ENCODE results near the gene SPANXN4.

Gene SPANXN4

DNA sequence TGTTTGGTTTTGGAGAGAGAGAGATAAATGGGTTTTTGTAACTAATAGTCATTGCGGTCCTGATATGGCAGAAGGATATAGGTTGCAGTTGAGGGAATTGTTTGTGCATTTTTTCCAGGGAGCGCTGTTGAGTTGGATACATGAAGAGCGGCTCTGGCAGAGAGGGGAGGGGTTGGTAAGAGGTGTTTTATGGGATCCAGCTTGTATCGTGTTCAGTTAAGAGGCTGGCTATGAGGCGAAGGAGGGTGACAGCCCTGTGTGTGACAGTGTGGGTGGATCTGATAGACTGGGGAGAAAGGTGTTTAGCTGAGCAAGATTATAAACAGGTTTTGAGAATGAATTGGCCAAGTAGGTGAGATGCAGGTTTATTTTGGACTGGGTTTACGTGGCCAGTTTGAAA, 1.5 kb downstream of the SPANXN4 start:
- Histone ChIP-seq H3K79me2 (ENCODE audit: insufficient read depth, low read length) (no peaks in the 10 kb centered on the region), H2AFZ (ENCODE audit: low read depth, low read length, severe bottlenecking) (no peak overlapping the region), H3K9me3 (ENCODE audit: insufficient read depth, low read length) (no peaks in the 10 kb centered on the region), H3F3A (ENCODE audit: insufficient read depth) (no peaks in the 10 kb centered on the region), H3K36me3 (ENCODE audit: low read length) (no peaks in the 10 kb centered on the region), H4K20me1 (ENCODE audit: low read depth, low read length) (no peaks in the 10 kb centered on the region), H3K4me3 (ENCODE audit: insufficient read depth, low read length, poor library complexity, severe bottlenecking) (no peak overlapping the region), H3K9ac (ENCODE audit: low read length) (no peak overlapping the region), H3K9me2 (replicated peaks; ENCODE audit: insufficient read depth, low read length) (no peaks in the 10 kb centered on the region), H3K27me3 (ENCODE audit: low read length) (no peaks in the 10 kb centered on the region), H3K4me2 (ENCODE audit: low read depth, low read length, poor library complexity, severe bottlenecking) (no peak overlapping the region), H3K27ac (ENCODE audit: low read depth, low read length) (no peak overlapping the region)
- no peak for TF ChIP-seq EZH2phosphoT487 (conservative IDR thresholded peaks at IDR 0.05; ENCODE audit: low read length)

GRCh38 chrX:143047511-143047910, 21.8 kb downstream of the SPANXN4 start:
- Histone ChIP-seq H3K36me3 (ENCODE audit: low read length) (no peaks in the 10 kb centered on the region), H2AFZ (ENCODE audit: low read depth, low read length, severe bottlenecking) (no peak overlapping the region), H3K9ac (ENCODE audit: low read length) (no peak overlapping the region), H3K27ac (ENCODE audit: low read depth, low read length) (no peak overlapping the region), H3K9me3 (ENCODE audit: insufficient read depth, low read length) (no peaks in the 10 kb centered on the region), H3K4me2 (ENCODE audit: low read depth, low read length, poor library complexity, severe bottlenecking) (no peak overlapping the region), H3K79me2 (ENCODE audit: insufficient read depth, low read length) (no peaks in the 10 kb centered on the region), H3K4me3 (ENCODE audit: insufficient read depth, low read length, poor library complexity, severe bottlenecking) (no peak overlapping the region), H3K27me3 (ENCODE audit: low read length) (no peaks in the 10 kb centered on the region), H4K20me1 (ENCODE audit: low read depth, low read length) (no peaks in the 10 kb centered on the region), H3F3A (ENCODE audit: insufficient read depth) (no peaks in the 10 kb centered on the region), H3K9me2 (replicated peaks; ENCODE audit: insufficient read depth, low read length) (no peaks in the 10 kb centered on the region)
- TF ChIP-seq CTCF (IDR thresholded peaks at IDR 0.05; ENCODE audit: insufficient read depth, low read length, poor library complexity, severe bottlenecking) (no peak), EZH2phosphoT487 (conservative IDR thresholded peaks at IDR 0.05; ENCODE audit: low read length) (no peak)

DNA sequence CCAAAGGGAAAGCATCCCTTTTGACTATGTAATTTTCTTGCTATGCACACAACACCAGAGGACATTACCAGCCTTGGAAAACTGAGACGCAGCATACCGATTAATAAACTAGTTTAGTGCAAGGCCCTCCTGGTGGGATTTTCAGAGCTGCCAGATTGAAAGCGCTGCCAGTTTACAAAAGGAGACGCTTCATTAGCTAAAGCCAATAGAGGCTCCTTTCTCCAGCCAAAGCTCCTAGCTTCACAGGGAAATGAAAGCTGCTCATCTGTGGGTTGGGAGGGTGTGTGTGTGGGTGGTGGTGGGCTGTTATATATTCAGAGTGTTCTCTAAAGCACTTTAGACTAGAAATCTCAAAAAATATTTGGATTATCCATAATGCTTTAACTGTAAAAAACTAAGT, 32.4 kb downstream of the SPANXN4 start:
- no peaks in the 10 kb centered on the region for H3K79me2 ChIP-seq (ENCODE audit: insufficient read depth, low read length)
- TF ChIP-seq CTCF (IDR thresholded peaks at IDR 0.05; ENCODE audit: insufficient read depth, low read length, poor library complexity, severe bottlenecking): no peak
- no peak for TF ChIP-seq EZH2phosphoT487 (conservative IDR thresholded peaks at IDR 0.05; ENCODE audit: low read length)
- H3K4me2 ChIP-seq (ENCODE audit: low read depth, low read length, poor library complexity, severe bottlenecking): no peak overlapping the region
- H3K27ac ChIP-seq (ENCODE audit: low read depth, low read length): no peak overlapping the region
- no peaks in the 10 kb centered on the region for H4K20me1 ChIP-seq (ENCODE audit: low read depth, low read length)
- H3K27me3 ChIP-seq (ENCODE audit: low read length): no peaks in the 10 kb centered on the region
- H3K4me3 ChIP-seq (ENCODE audit: insufficient read depth, low read length, poor library complexity, severe bottlenecking): no peak overlapping the region
- no peak overlapping the region for H2AFZ ChIP-seq (ENCODE audit: low read depth, low read length, severe bottlenecking)
- H3K9me3 ChIP-seq (ENCODE audit: insufficient read depth, low read length): no peaks in the 10 kb centered on the region
- H3F3A ChIP-seq (ENCODE audit: insufficient read depth): no peaks in the 10 kb centered on the region
- no peaks in the 10 kb centered on the region for H3K9me2 ChIP-seq (replicated peaks; ENCODE audit: insufficient read depth, low read length)
- no peak overlapping the region for H3K9ac ChIP-seq (ENCODE audit: low read length)
- H3K36me3 ChIP-seq (ENCODE audit: low read length): no peaks in the 10 kb centered on the region

DNA sequence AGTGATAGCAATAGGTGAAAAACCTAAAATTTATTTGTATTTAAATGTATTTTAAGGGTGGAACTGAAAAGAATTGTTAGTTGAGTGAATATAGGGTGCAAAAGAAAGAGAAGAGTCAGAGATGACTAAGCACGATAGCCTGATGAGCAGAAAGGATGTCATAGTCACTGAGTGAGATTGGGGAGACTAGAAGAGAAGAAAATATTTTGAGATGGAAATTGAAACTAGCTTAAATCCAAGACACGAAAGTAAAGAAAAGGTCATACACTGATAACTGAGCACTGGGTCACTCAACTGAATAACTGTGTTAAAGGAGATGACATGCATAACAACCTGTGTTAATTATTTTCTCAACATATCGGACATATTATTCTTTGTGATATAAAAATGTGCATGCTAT, 55.5 kb downstream of the SPANXN4 start:
- H2AFZ ChIP-seq (ENCODE audit: low read depth, low read length, severe bottlenecking): no peak overlapping the region
- no peaks in the 10 kb centered on the region for H3F3A ChIP-seq (ENCODE audit: insufficient read depth)
- no peak overlapping the region for H3K4me2 ChIP-seq (ENCODE audit: low read depth, low read length, poor library complexity, severe bottlenecking)
- TF ChIP-seq EZH2phosphoT487 (conservative IDR thresholded peaks at IDR 0.05; ENCODE audit: low read length): no peak
- no peak for TF ChIP-seq CTCF (IDR thresholded peaks at IDR 0.05; ENCODE audit: insufficient read depth, low read length, poor library complexity, severe bottlenecking)
- no peaks in the 10 kb centered on the region for H4K20me1 ChIP-seq (ENCODE audit: low read depth, low read length)
- H3K9me3 ChIP-seq (ENCODE audit: insufficient read depth, low read length): no peaks in the 10 kb centered on the region
- no peaks in the 10 kb centered on the region for H3K36me3 ChIP-seq (ENCODE audit: low read length)
- no peaks in the 10 kb centered on the region for H3K79me2 ChIP-seq (ENCODE audit: insufficient read depth, low read length)
- H3K27ac ChIP-seq (ENCODE audit: low read depth, low read length): no peak overlapping the region
- H3K27me3 ChIP-seq (ENCODE audit: low read length): no peaks in the 10 kb centered on the region
- no peak overlapping the region for H3K4me3 ChIP-seq (ENCODE audit: insufficient read depth, low read length, poor library complexity, severe bottlenecking)
- H3K9ac ChIP-seq (ENCODE audit: low read length): no peak overlapping the region
- H3K9me2 ChIP-seq (replicated peaks; ENCODE audit: insufficient read depth, low read length): no peaks in the 10 kb centered on the region
